Stomach (tissue), 9 donors: ENCODE measurements around the gene TTLL11. TPM values are rescaled to one million over a fixed set of nuclear protein-coding genes. Genes with fewer than 3 reads are reported as not detected.
A peak's percentile ranks its signal among the peaks of the same experiment; 100 is the strongest.

Experiments
- DNase-seq, 2 donors: peaks; one replicate each; pipeline versions ENCODE4 v3.0.0 to v3.0.0-alpha.2; 2013 to 2019
- H3K27ac ChIP-seq, 5 donors: fragments of 200-600 bp in 4 of 5; sonication (generic) in 4 of 5; one replicate each; pipeline ENCODE4 v1.5.1; 2013 to 2019; ENCODE audit warnings: mild to moderate bottlenecking in 1 of 5, moderate library complexity in 1 of 5
- H3K27me3 ChIP-seq, 3 donors: fragments of 200-600 bp; sonication (generic); one replicate each; pipeline ENCODE4 v1.5.1; 2017 to 2019; ENCODE audit warnings: mixed run types in 1 of 3
- H3K36me3 ChIP-seq, 4 donors: fragments of 200-600 bp; sonication (generic); 1 replicate in 3 of 4; 2 replicates in 1 of 4; pipeline ENCODE4 v1.5.1; 2016 to 2019
- H3K4me1 ChIP-seq, 4 donors: fragments of 200-600 bp; sonication (generic); one replicate each; pipeline ENCODE4 v1.5.1; 2016 to 2019
- H3K4me3 ChIP-seq, 4 donors: fragments of 200-600 bp; sonication (generic) in 3 of 4; one replicate each; pipeline ENCODE4 v1.5.1; 2016 to 2019; ENCODE audit warnings: mild to moderate bottlenecking in 1 of 4
- H3K9me3 ChIP-seq, 4 donors: fragments of 200-600 bp; sonication (generic); one replicate each; pipeline ENCODE4 v1.5.1; 2016 to 2019
- EP300 ChIP-seq: sonication (generic); formaldehyde crosslinking; IDR thresholded peaks from one replicate; pipeline ENCODE4 v1.6.1; 2017; ENCODE audit warnings: antibody characterized with exemption
- POLR2A ChIP-seq, 4 donors: fragments of 450-650 bp; IDR thresholded peaks; one replicate each; pipeline ENCODE4 v1.6.1; 2016; ENCODE audit warnings: antibody characterized with exemption in 4 of 4, control low read depth in 2 of 4, mild to moderate bottlenecking in 1 of 4, moderate library complexity in 1 of 4
- POLR2AphosphoS5 ChIP-seq, 3 donors: sonication (generic); formaldehyde crosslinking; IDR thresholded peaks; one replicate each; pipeline ENCODE4 v1.6.1; 2016; ENCODE audit warnings: antibody characterized with exemption in 3 of 3
- WGBS, 5 donors: extraction: QIAGEN DNeasy Blood & Tissue Kit in 3 of 5; methylation state at CpG; one replicate each; pipeline versions ENCODE4 v1.1.5 to v1.1.7; 2013 to 2018; 5-methylcytosine and 5-hydroxymethylcytosine counted together
- intact Hi-C: fragments of 100-400 bp; cut with DNase I; formaldehyde crosslinking; loops from one replicate; pipeline ENCODE4 v1.15.1; 2023; ENCODE audit warnings: low total_unique reads
- polyA plus RNA-seq, 3 donors: library from polyadenylated mRNA; stranded (reverse); fragments of 200-250 nt; gene quantifications; one replicate each; pipeline ENCODE4 v1.2.3, GENCODE V29; 2013
- total RNA-seq, 5 donors: library from RNA; depleted of rRNA; stranded (reverse); fragments of >200 nt; gene quantifications; one replicate each; pipeline versions ENCODE4 v1.1.0 to v1.2.3, GENCODE V29; 2014 to 2016
- TF ChIP-seq, protein P1 (sequence below), 7 experiments: fragments of 450-650 bp in 4 of 7; fragments of 200-600 bp in 3 of 7; sonication (generic) in 3 of 7; IDR thresholded peaks; one replicate each; pipeline ENCODE4 v1.5.1; 2016 to 2019; ENCODE audit warnings: antibody characterized with exemption in 7 of 7, control low read depth in 2 of 7, mild to moderate bottlenecking in 1 of 7
- donor health status: healthy with polysubstance abuse.
- donor health status: Bipolar disorder and iron deficiency.
- donor health status: healthy.

Gene TTLL11
- total and polyA plus RNA-seq, 8 donors, result 3.6 to 18.2 (median 9.4) TPM

GRCh38 chr9:121841771-121842611, 251.1 kb downstream of the TTLL11 start:
- no peak overlapping the region for H3K4me3 ChIP-seq
- TF ChIP-seq POLR2A (IDR thresholded peaks at IDR 0.05) (no peak), EP300 (no peak), POLR2AphosphoS5 (IDR thresholded peaks at IDR 0.05) (no peak)
- TF ChIP-seq, protein P1, sequence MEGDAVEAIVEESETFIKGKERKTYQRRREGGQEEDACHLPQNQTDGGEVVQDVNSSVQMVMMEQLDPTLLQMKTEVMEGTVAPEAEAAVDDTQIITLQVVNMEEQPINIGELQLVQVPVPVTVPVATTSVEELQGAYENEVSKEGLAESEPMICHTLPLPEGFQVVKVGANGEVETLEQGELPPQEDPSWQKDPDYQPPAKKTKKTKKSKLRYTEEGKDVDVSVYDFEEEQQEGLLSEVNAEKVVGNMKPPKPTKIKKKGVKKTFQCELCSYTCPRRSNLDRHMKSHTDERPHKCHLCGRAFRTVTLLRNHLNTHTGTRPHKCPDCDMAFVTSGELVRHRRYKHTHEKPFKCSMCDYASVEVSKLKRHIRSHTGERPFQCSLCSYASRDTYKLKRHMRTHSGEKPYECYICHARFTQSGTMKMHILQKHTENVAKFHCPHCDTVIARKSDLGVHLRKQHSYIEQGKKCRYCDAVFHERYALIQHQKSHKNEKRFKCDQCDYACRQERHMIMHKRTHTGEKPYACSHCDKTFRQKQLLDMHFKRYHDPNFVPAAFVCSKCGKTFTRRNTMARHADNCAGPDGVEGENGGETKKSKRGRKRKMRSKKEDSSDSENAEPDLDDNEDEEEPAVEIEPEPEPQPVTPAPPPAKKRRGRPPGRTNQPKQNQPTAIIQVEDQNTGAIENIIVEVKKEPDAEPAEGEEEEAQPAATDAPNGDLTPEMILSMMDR (IDR thresholded peaks at IDR 0.05), result no peak
- WGBS, 5 donors, result 84 to 92% (median 91%) methylated on average over 10 of the region's 10 CpGs
- H3K27me3 ChIP-seq, result no peaks in the 10 kb centered on the region
- intact Hi-C loops, result no loop called here
- H3K9me3 ChIP-seq, result no peaks in the 10 kb centered on the region
- peak in 1 of 2 donors; percentile 10 for DNase-seq
- no peaks in the 10 kb centered on the region for H3K36me3 ChIP-seq
- no peak overlapping the region for H3K27ac ChIP-seq
- peaks cover 0 to 16% (median 3%) of the 10 kb centered on the region in 4 donors for H3K4me1 ChIP-seq

- WGBS, 5 donors, result 85 to 98% (median 90%) methylated on average over 18 to 20 of the region's 20 CpGs
- peak in 1 of 2 donors; percentile 11 for DNase-seq
- Histone ChIP-seq H3K4me1 (peaks cover 0 to 16% (median 3%) of the 10 kb centered on the region in 4 donors), H3K27me3 (no peaks in the 10 kb centered on the region), H3K9me3 (no peaks in the 10 kb centered on the region), H3K4me3 (no peak overlapping the region), H3K36me3 (no peaks in the 10 kb centered on the region), H3K27ac (no peak overlapping the region)
- TF ChIP-seq POLR2AphosphoS5 (IDR thresholded peaks at IDR 0.05), result no peak
- no peak for TF ChIP-seq POLR2A (IDR thresholded peaks at IDR 0.05)
- TF ChIP-seq EP300, result no peak
- TF ChIP-seq, protein P1 (IDR thresholded peaks at IDR 0.05), result no peak
- intact Hi-C loops, result no loop called here
These were observed 252.0 kb downstream of the TTLL11 start for GRCh38 chr9:121840838-121841760.

- Histone ChIP-seq H3K27ac (no peak overlapping the region), H3K4me3 (no peak overlapping the region), H3K4me1 (peaks cover 0 to 16% (median 3%) of the 10 kb centered on the region in 4 donors), H3K36me3 (no peaks in the 10 kb centered on the region), H3K27me3 (no peaks in the 10 kb centered on the region), H3K9me3 (no peaks in the 10 kb centered on the region)
- DNase-seq, result no peak
- intact Hi-C loops, result no loop called here
- TF ChIP-seq POLR2A (IDR thresholded peaks at IDR 0.05), result no peak
- WGBS, 5 donors, result 84 to 94% (median 88%) methylated on average over 12 to 16 of the region's 16 CpGs
These were observed 253.2 kb downstream of the TTLL11 start for GRCh38 chr9:121839726-121840500.

GRCh38 chr9:121838746-121839669, 254.1 kb downstream of the TTLL11 start:
- no peaks in the 10 kb centered on the region for H3K36me3 ChIP-seq
- TF ChIP-seq POLR2A (IDR thresholded peaks at IDR 0.05), result no peak
- TF ChIP-seq, protein P1 (IDR thresholded peaks at IDR 0.05), result no peak
- TF ChIP-seq EP300, result no peak
- no peak for TF ChIP-seq POLR2AphosphoS5 (IDR thresholded peaks at IDR 0.05)
- H3K4me1 ChIP-seq, result peaks cover 0 to 15% (median 2%) of the 10 kb centered on the region in 4 donors
- no peaks in the 10 kb centered on the region for H3K27me3 ChIP-seq
- H3K27ac ChIP-seq, result no peak overlapping the region
- DNase-seq, result peak in 1 of 2 donors; percentile 20
- no peak overlapping the region for H3K4me3 ChIP-seq
- intact Hi-C loops, result no loop called here
- 79 to 92% (median 89%) methylated on average over 23 of the region's 23 CpGs for WGBS, 5 donors
- H3K9me3 ChIP-seq, result no peaks in the 10 kb centered on the region
